DMS114 treated with DMSO at 0.1 percent for 48 hours (cell line): ENCODE measurements around the gene AUTS2.

ENCODE experiments used
- DNase-seq: peaks from one replicate; lab custom pipeline; 2025; ENCODE audit not compliant: unreplicated experiment; lab: John Stamatoyannopoulos, UW

Gene AUTS2

DNA sequence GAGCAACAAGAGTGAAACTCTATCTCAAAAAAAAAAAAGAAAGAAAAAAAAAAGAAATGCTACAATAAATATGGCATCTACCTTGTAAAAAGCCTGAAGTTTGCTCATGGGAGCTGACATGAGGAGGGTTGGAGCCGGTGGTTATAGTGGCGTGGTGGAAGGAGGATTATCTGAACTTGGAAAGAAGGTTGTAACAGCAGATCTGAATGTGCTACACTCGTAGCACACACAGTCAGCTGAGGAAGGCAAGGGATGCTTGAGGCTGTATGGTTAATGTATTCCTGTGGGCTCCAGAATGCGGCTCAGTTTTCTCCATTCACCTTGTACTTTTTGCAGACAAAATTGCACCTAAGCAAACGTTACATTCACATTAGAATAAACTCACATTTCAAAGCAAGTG, 1143.4 kb downstream of the AUTS2 start:
- DNase-seq = no peak

DNA sequence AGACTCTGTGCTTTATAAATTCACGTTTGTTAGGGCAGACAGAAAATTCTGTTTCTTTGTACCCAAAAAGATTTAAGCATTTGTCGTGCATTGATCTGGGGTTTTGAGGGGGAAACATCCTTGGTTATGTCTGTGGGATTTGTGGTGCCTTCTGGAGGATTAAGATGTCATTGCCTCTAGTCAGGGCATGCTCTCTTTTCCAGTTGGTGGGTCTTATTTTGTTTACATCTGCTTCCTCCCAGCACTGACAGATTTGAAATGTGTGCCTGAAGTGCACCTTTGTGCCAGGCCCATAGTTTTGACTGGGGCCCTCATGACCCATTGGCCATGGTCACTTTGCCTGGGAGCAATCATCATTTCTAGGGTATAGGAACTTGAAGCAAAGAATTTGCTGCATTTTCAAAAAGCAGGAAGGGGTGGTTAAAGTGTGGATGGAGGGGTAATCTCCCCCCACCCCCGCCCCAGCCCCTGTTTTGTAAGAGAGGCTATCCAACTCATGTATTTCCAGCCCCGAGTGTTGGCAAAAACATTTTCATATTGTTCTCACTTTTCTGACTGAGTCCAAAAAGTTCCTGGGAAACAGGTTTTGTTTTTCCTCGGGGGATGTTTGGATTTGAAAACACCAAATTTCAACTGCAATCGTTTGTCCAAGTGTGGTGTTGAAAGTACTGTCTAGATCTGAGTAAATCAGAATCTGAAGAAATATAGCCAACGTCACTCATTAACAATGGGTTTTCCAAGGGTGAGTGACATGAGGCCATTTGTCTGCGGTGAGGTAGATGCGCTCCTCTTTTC, 1145.5 kb downstream of the AUTS2 start:
- no peak for DNase-seq

DNA sequence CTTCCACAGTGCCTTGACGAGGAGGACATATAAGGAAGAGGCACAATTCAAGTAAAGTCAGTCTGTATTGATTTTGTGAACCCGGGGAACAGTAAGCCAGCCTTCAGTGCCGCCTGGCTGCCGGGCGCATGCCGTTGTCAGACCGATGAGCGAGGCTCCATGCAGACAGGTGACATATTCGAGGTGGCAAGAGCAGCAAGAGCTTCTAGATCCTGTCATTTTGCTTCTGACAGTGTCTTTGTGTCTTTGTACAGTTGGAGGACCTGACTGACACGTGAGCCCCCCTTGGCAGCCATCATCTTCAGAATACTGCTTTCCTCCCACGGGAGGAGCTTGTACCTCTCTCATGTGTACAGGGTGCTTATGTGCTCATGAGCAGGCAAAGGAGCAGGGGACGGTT, 1146.2 kb downstream of the AUTS2 start:
- no peak for DNase-seq

DNA sequence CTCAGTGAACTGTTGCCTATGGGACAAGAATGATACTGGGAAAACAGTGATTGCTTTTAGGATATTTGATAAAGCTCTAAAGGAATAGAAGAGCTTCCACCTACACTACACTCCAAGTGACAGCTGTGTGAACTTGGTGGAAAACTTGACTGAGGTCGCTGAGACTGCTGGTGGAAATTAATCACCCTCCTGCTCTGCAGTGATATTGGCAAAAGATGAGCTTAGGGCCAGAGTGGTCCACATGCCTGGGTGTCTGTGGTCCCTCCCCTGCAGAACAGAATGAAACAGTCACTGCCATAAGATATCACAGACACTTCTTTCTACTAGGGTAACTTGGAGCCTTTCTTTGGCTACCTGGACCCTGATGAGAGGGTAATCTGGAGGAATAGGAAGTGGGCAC, 1151.6 kb downstream of the AUTS2 start:
- DNase-seq = no peak

DNA sequence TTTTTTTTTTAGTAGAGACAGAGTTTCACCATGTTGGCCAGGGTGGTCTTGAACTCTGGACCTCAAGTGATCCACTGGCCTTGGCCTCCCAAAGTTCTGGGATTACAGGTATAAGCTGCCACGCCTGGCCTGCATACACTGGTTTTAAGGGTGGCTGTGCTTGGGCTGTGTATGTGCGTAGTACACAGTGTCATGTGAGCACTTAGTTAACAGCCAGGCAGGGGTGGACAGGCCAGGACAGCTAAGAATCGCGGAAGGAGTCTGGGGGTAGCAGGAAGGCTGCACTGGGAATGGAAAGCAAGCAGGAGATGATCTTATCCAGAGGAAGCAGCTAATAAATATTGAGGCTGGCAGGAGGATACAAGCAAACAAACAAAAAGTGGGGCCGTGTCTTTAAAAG, 1153.6 kb downstream of the AUTS2 start:
- DNase-seq = no peak

DNA sequence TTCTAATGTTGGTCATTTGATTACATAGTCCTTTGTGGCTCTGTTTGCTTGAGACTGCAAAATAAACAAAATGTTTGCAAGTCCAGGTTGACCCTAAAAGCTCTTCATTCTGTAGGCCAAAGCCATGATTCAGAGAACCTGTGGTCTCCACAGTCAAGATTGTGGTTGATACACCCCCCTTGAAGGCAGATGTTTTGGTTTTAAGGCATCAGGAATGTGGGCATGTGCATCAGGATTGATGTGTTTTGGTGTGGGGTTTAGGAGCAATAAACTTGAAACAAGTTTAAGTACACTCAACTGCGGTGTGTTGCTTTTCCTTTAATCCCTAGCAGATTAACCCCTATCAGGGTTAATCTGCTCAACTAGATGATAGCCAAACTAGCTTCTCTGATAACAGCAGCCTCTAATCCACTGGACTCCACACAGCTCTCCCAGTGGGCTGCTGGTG, 1154.5 kb downstream of the AUTS2 start:
- DNase-seq = no peak

DNA sequence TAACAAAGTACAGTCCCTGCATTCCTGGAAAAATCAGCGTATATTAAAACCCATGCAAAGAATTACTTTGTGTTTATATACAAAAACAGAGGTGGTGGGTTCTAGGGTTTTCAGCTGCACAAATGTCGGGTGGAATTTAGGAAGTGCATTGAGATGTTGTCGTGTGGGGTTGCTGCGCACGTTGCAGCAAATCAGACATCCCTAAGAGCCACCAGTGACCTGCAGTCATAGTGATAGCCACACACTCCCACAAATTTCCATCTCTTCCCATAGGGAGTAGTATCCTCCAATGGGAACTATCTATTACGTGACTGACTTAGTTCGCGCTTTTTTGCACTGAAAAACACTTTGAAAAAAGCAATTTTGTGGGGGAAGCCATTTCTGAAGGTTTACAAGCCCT, 1158.5 kb downstream of the AUTS2 start:
- DNase-seq = no peak

DNA sequence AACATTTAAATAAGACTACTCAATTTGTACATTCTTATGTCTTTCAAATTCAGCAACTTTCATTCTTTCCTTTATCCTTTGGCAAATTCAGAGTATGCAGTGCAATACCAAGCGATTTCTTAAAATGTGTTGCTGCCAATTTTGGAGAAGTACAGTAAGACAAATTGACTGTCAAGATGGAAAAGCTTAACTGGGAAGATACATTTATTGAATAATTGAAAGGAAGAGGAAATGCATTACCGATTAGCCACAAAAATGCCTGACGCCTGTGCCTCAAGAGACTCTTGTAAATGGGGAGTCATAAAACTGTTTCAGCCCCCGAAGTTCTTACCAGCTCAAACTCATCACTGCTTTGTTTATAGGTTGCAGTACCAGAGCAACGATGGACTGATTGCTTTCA, 1160.4 kb downstream of the AUTS2 start:
- no peak for DNase-seq

DNA sequence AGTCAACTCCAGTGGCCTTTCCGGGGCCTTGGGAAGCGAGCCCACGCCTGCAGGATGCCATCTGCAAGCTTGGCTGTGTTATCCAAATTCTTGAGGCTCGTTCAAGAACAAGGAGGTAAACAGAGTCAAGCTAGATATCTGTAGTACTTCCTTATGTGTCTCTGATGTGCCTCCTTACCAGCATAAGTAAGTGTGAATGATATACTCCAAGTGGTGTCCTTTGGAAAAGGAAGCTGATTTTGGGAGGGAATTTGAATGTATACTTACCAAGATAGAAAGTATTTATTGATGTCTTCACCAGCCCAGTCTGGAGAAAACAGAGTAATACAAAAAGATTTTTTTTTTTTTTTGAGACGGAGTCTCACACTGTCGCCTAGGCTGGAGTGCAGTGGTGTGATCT, 1161.4 kb downstream of the AUTS2 start:
- DNase-seq = no peak

DNA sequence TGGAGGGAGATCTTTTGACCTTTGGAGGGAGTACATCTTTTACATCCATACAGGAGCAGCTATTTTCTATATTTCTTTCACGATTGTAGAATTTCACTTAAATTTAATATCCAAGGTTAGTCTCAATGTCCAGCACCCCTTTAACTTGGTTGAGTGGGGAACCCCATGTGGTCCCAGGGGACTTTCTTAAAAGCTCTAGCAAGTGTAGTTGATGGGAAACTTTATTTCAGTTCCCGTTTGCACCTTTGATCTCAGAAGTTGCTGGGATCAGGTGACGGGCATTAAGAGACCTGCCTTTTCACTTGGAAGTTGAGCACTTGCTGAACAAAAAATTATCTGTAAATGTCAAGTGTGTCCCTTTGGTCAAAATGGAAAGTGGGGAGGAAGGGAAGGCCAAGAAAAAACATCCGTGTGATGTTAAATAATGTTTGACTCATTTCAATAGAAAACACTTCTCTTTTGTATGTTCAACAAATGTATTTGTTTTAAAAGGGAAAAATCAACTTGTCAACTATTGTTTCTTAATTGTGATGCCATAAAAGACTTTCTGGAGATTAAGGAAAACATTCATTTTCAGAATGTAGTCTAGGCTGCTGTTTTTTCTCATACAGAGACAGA, 1163.5 kb downstream of the AUTS2 start:
- no peak for DNase-seq

DNA sequence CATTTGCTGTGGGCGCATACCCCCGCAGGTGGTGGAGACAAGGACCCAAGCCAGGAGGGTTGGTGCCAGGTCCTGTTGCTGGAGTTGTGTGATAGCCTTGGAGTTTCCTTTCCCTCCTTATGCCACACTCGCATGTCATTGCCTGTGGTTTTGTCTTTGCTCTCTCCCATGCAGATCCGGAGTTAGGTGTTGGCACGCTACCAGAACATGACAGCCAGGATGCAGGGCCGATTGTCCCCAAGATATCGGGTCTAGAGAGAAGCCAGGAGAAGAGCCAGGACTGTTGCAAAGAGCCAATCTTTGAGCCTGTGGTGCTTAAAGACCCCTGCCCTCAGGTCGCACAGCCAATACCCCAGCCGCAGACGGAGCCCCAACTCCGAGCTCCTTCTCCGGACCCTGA, 1164.4 kb downstream of the AUTS2 start:
- no peak for DNase-seq

DNA sequence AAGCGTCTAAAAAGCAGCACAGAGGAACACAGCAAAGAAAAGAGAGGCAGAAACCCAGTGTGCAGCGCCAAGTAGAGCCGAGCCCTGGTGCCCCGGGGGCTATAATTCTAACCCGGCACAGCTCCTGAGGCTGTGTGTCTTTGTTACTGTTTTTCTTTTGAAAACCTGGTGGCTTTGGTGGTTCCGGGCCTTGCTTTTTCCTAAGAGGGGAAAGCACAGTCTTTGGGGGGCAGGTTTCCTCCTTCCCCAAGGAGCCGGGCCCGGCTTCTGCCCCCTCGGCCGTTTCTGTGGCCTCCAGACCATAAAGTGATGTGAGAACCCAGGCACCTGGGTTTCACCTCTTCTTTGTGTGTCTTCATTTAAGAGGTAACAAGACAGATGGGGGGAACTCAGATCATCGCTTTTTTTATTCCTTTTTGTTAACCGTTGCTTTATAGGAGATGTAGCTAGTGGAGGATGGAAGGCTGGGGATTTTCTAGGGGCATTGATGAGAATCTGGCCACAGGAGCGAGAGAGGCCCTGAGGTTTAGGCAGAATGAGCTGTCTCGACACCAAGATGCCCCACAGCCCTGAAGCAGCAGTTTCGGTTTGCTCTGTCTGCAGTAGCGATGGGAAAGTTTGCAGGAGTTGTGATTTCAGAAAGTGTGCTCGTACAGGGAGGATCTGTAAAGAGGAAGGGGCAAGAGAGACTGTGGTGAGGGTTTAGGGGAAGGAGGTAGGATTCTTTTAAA, 1165.9 kb downstream of the AUTS2 start:
- DNase-seq = no peak

DNA sequence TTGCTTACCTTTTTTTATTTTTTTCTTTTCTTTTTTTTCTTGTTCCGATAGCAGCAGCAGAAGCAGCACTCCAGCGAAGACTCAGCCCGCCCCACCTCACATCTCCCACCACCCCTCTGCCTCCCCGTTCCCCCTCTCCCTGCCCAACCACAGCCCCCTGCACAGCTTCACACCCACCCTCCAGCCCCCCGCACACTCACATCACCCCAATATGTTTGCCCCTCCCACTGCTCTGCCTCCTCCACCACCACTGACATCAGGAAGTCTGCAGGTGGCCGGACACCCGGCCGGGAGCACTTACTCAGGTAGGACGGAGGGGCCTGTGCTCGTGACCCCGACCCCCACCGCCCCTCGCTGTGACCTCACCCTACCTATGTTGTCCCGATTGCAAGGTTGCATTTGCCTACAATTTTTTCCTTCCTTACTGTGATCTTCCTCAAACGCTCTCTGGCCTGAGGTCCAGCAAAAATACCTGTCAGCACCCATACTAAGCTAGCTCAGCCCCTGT, 1166.5 kb downstream of the AUTS2 start:
- no peak for DNase-seq

DNA sequence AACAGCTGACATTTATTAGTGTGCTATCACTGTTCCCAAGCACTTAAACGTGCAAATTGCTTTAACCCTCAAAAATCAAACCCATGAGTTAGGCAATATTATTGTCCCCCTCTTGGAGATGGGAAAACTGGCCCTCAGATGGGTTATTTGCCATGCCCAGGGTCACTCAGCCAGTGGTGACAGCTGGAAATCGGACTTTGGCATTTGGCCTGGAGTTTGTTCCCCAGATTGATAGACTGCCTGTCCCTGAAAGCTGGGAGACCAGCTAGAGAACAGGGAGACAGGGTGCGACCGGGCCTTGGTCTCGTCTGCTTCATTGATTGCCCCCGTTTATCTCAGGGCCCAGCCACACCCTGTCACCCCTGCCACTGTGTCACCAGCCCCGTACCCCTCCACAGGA, 1167.4 kb downstream of the AUTS2 start:
- no peak for DNase-seq

DNA sequence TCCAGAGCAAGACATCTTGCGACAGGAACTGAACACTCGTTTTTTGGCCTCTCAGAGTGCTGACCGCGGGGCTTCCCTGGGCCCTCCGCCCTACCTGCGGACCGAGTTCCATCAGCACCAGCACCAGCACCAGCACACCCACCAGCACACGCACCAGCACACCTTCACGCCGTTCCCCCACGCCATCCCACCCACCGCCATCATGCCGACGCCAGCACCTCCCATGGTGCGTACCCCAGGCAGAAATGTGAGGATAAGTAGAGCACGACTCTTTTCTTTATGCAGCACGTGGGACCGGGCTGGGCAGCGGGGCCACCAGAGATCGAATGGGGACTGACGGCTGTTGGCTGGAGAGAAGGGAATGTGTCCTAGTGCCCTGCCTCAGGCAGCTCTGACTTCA, 1167.8 kb downstream of the AUTS2 start:
- DNase-seq = no peak

DNA sequence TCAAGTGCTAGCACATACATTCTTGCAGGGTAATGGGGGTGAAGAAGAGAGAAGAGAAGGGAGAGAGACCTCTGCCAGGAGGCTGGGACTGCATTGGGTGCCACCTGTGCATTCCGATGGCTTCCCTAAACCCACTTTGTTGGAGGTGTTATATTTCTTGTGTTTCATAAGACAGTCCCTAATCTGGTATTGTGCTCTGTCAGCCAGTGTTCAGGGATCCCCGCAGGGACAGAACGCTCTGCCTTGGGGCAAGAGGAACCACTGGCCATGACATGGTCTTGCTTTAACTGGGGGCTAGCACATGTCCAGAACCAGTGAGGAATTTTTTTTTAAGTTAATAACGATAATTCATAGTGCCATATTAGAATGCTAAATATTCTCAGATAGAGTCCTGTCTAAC, 1168.4 kb downstream of the AUTS2 start:
- DNase-seq = no peak

DNA sequence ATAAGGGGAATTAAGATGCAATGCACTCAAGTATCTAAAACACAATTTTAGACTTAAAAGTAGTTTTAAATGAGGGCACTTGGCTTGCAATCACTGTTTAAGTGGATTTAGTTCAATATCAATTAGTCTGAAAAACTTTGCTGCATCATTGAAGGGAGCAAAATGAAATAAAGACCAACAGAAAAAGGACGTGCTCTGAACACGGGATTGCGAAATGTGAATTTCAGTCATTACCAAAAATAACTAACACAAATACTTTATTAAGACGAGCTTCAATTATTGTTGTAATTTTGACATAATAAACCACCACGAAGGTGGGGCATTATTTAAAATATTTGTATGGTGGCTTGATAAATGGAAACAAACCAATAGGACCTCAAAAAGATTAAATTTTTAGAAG, 1171.9 kb downstream of the AUTS2 start:
- no peak for DNase-seq

DNA sequence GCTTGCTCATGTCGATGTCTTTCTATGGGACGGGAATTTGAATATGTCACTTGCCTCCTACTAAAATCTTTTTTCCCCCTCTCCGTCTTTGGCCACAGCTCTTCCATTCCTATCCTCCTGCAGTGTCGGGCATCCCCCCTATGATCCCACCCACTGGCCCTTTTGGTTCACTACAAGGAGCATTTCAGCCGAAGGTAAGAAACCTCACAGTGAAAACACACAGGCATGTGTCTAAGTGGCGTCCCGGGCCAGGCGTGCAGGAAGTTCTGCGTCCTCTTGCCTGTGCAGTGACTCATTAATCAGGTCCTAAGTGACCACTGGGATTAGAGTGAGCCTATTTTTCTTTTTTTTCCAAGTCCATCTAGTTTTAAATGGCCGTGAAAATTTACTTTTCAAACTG, 1173.2 kb downstream of the AUTS2 start:
- DNase-seq = no peak

DNA sequence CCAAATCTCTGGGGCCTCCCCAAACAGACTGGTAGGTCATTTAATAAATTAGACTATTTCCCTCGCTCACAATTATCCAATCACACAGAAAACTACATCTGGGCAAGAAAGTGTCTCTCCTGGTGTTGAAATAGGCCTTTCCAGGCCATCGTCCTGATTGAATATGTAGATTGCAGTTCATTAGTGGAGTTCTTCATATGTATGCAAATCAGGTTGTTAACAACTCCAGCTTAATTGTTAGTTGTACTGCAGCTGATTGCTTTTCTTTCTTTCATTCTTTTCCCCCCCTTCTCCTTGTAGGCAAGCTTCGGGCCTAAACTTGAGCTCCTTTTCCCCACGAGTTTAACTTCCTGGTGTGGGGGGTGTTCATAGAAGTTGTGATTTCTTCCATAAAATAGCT, 1174.6 kb downstream of the AUTS2 start:
- no peak for DNase-seq

DNA sequence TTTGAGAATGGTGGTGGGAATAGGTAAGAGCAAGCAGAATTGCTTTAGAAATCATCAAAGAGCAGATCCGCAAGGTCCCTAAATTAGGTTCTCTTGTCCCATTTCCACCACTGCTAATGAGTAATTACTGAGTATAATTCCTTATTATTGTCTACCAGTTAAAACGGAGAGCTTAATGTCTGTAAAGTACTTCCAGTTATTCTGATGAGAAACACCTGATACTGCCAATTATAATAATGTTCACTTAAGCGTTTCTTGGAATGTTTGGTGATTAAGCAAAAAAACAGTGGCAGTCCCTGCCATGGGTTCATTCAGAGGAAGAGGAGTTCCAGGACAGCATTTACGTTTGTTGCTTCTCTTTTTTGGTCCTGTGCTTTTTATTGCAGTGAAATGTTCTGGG, 1175.1 kb downstream of the AUTS2 start:
- DNase-seq = no peak

DNA sequence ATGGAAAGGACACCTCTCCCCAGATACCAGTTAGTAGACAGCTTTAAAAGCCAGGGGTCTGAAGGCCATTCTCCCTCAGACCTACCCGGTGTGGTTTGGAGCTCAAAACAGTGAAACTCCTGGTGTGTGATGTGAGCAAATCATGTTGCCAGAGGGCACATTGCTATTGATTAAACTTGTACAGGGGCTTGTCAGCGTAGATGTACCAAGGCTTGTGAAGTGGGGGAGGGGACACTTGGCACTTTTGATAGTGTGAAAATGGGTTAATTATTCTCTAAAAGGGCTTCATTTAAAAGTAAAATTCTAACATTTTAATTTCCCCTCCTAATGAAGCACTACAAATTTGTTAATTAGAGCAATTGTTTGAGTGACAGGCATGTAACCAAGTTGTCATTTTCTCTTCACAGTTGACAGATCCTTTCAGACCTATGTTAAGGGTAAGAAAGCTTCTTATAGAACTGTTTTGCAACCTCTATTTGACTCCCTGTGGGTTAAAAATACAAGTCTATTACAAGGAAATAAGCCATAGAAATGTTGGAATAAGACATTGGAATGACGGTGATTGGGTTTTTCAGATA, 1176.8 kb downstream of the AUTS2 start:
- no peak for DNase-seq
